Measurements from ENCODE around the gene IRS2.

- TF ChIP-seq CTCF (optimal IDR thresholded peaks at IDR 0.05 in 1 of 3, IDR thresholded peaks at IDR 0.05 in 1 of 3, conservative IDR thresholded peaks at IDR 0.05 in 1 of 3; ENCODE audit: extremely low read depth in 1 of 3, insufficient read depth in 2 of 3, low read length in 3 of 3), result no peak
- no peak for TF ChIP-seq EZH2 (IDR thresholded peaks at IDR 0.05; ENCODE audit: low read length)
These were observed 17.8 kb downstream of the IRS2 start for GRCh38 chr13:109768616-109769015.
